GM19463 (cell line): ENCODE results near the gene TRIM33.
"Not testable (repeated sequence)": the region's sequence is repeated elsewhere in the genome, so short reads cannot be mapped to it uniquely, and the experiment has no call there.

Source experiments
- ATAC-seq: cut with Tn5 transposase; IDR thresholded peaks from one replicate; pipeline ENCODE4 v1.9.1; 2021; ENCODE audit warnings: mild to moderate bottlenecking, moderate library complexity; ENCODE audit not compliant: unreplicated experiment

Gene TRIM33

DNA sequence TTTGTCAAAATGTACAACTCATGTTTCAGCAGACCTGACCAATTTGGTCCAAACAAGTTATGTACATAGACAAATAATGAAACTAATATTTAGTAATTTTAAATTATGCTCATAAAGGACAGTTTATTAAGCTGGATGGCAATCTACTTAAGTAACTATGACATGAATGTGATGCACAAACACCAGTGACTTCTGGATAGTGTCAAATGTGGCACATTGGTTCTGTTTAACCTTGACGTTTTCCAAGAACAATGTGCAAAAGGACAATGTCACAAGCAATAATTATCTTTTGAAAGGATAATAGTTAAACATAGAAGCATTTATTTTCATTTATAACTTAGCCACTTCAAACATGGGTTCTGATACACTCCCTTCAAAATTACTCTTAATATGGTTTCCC lies 80.0 kb downstream of the TRIM33 start:
- ATAC-seq: no peak

DNA sequence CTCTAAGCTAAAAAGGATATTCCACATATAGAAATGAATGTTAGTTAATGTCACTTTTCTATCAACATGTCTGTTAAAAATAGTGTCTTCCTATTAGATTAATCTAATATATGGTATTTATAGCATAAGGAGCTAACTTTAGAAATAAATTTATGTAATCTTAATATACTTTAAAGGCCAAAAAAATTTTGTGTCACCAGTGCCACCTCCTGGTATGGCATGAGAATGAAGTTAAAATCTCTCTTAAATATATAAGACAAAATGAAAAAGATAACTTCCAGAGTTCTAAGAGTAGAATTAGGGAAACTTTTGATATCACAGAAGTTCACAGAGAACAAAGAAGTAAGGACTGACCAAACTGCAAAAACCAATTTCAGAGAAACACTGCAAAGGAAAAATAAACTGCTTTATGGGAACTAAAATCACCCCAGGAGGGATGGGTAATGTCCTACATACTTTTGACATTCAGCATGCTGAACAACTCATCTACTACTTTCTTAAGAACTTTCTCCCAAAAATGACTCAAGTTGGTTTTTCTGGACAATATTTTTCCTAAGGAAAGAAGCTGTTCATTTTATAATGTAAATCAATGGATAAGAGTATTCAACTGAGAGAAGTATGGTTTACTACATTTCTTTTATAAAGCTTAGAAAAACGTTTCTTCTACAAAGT lies 82.8 kb downstream of the TRIM33 start:
- no peak for ATAC-seq

DNA sequence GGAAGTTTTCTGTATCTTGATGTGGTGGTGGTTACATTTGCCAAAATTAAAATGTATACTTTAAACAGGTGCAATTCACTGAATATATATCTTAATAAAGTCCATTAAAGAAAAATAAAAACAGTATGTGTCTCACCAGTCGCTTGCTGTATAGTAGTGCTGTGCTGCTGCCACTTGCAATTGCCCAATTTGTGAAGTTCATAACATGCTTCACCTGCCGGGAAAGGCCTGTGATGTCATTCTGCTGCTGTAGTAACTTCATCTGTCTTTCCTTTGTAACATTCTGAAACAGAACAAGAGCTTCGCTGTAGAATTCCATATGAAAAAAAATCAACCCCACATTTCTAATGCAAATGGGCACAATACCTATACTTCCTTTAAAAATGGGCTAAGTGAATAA lies 83.4 kb downstream of the TRIM33 start:
- ATAC-seq: no peak

DNA sequence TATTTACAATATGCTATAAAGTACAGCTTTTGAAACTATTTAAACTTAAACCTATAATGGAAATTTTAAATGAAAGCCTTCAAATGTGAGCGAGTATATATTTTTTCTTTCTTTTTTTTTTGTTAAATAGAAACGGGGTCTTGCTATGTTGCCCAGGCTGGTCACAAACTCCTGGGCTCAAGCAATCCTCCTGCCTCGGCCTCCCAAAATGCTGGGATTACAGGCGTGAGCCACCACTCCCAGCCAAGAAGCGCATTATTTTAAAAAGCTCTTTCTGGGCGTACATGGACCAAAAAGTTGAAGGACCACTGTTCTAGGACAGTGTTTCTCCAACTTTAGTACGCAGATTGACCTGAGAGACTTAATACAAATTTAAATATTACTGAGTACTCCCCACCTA lies 87.5 kb downstream of the TRIM33 start:
- no peak for ATAC-seq

DNA sequence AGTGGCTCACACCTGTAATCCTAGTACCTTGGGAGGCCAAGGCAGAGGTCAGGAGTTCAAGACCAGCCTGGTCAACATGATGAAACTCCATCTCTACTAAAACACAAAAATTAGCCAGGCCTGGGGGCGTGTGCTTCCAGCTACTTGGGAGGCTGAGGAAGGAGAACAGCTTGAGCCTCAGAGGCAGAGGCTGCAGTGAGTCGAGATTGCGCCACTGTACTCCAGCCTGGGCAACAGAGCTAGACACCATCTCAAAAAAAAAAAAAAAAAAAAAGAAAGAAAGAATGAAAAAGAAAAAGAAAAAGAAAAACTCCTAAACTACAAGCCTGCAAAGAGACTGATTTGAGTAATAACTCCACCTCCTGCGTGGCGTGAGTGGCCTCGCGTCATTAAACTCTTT lies 92.1 kb downstream of the TRIM33 start:
- not testable (repeated sequence) for ATAC-seq

DNA sequence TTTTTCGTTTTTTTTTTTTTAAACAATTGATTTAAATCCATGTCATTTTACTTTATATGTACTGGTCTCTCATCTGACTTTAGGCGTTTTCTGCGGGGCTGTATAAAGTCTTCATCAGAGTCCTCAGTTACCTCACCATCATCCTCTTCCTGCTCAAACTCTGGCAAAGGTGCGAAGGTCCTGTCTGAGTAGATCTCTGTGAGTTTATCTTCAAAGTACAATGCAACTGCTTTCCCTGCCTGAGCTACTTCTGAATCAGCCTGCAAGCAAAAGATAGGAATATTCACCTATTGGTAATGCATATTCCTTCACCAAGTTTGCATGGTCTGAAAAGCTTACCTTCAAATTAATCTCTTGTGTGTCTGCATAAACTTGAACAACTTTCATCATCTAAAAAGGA lies 113.4 kb downstream of the TRIM33 start:
- ATAC-seq: no peak

DNA sequence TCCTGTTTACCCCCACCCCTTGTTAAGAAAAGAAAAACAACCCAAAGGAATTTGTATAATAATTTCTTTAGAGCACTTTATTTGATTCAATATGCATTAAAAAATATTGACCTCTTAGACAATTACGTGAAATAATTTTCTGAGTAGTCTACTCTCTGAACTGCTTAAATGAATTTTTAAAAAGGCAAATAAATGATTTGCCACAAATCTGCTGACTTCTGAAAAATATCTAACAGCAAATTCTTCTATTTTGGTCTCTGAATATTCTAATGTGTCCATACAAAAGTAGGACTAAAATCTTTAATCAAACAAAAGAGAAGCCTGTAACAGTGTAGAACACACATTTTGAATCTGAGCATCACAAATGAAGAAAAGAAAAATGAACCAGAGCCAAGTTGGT lies 115.1 kb downstream of the TRIM33 start:
- no peak for ATAC-seq

DNA sequence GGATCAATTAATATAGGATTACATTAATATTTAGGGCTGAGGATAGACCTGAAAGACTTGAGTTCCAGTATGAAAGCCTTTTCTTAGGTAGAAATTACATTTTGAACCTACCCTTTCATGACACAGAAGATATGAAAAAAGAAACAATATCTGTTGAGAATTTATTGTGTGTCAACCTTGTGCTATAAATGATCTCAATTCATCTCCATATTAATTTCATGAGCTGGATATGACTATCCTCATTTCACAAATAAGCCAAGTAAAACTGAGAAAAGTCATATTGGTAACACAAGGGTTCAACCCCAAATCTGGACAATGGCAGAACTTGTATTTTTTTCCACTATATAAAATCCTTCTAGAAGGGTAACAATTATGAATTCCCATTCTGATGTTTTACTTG lies 120.0 kb downstream of the TRIM33 start:
- no peak for ATAC-seq

DNA sequence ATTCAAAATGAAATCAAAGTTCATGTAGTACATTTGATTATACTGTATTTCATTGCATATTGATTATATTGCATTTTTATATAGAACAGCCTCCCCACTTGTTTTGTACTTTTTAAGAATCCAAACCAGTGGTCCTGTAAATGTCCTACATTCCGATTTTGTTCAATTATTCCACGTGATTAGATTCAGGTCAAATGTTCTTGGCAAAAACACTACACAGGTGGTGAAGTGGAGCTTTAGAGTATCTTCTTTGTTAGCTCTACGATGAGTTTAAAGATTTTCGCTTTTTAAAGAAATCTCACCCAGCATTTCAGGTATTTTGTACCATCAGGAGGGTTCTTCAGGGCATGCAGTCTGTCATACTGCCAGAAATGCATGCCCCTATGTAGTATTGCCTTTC lies 120.6 kb downstream of the TRIM33 start:
- no peak for ATAC-seq

DNA sequence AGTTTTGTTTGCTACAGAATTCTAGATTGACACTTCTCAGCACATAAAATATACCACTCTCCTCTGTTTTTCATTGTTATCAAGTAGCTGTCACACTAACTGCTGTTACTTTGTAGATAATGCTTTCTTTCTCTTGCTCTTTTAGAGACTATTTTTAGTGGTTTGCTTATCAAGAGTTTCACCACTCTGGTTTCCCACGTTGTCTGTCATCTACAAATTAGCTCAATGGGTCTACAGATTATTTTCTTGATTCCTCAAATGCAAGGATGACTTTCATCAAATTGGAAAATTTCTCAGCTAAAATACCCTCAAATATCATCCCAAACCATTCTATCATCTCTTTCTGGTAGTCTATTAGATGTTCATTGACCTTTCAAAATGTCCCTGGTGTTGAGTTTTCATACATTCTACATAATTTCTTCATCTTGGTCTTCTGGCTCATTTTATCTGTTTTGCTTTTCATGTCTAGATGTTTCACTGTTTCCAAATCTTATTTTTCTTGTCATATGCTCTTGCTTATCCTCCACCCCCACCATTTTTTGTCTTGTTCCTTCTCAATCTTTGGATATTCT lies 122.5 kb downstream of the TRIM33 start:
- no peak for ATAC-seq

DNA sequence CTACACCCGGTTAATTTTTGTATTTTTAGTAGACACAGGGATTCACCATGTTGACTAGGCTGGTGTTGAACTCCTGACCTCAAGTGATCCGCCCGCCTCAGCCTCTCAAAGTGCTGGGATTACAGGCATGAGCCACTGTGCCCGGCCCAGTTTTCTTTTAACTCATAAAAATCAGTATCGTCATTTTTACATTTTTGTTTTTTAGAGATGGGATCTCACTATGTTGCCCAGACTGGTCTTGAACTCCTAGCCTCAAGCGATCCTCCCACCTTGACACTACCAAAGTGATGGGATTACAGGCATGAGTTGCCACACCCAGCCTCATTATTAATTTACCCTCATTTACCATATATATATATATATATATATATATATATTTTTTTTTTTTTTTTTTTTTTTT lies 123.4 kb downstream of the TRIM33 start:
- not testable (repeated sequence) for ATAC-seq

DNA sequence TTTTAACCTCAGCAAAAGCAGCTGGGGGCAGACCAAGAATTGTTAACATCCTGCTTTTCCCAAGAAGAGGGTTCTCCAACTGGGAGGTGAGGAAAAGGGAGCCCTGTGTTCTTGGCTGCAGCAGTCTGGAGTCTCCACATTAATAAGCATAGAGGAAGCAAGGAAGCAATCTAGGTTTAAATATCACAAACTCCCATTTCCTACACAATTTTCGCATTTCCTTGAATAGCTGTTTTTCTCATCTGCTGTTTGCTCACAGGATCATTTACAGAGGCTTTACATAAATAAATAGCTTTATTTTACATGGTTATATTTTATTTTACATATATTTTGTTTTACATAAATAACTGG lies 124.0 kb downstream of the TRIM33 start:
- ATAC-seq: no peak

DNA sequence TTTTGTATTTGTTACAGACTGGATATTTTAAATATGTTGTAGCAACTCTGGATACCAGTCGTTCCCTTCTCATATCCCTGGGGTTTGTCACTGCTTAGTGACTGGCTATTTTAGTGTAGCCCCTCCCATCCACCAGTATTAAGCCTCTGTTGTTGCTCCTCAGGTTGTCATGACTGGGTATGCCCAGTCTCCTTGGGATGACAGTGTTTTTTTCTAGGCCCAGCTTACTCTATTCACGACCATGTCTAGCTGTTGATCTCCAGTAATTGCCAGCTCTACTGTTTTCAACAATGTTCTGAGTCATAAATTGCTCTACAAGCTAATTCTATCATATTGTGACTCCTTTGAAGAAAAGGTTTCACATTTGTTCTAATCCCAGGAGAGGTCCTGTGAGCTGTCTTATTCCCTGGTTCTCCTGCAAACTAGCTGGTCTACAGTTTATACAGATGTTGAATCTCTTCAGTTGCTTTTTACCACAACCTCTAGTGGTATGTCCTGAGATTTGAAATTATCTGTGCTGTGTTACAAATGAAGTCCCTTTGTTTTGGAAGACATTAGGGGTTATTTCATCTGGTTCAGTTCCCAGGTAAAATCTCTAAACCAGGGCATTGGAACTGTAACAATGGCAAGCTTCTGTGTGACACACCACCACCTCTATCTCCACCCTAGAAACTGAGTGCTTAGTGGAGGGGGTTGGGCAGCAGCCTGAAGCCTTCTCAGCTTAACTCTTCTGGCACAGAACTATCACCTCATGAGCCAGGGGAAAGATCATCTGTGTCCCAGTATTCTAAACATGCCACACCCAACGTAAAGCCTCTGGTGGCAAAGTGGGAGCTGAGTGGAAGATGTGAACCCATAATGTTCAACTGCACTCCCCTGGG lies 124.6 kb downstream of the TRIM33 start:
- no peak for ATAC-seq

DNA sequence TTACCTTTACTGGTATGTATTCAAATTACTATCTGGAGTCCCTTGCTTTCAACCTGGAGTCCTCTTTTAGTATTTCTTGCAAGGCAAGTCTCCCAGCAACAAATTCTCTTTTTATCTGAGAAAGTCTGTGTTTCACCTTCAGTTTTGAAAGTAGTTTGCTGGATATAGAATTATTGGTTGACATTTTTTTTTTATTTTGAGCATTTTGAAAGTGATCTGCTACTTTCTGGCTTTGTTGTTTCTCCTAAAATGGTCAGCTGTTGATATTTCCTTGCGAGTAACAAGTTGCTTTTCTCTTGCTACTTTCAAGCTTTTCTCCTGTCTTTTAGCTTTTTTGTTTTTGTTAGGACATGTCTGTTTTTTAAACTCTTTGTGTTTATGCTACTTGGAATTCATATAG lies 126.1 kb downstream of the TRIM33 start:
- no peak for ATAC-seq

DNA sequence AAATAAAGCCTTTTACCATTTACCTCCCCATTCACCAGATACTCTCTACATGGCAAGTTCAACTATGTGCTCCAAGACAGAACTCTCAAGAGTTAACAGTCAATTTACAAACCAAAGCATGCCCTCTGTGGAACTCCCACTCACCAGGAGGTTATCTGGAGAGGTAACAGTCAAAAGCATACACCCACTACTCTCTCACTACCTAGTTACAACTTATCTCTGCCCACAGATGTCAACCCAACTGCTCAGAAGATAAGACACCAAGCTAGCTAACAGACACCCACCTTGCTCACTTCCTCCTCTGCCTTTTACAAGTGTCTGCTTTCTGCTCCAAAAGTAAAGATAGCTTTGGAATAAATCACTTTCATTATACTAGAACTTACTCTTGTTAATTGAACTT lies 131.0 kb downstream of the TRIM33 start:
- no peak for ATAC-seq

DNA sequence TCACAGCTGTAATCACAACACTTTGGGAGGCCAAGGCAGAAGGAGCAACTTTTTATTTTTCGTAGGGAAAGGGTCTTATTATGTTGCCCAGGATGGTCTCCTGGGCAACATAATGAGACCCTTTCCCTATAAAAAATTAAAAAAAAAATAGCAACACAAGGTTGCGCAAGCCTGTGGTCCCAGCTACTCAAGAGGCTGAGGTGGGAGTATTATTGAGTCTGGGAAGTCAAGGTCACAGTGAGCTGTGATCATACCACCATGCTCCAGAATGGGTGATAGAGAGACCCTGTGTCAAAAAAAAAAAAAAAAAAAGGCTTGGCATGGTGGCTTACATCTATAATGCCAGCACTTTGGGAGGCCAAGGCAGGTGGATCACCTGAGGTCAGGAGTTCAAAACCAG lies 131.6 kb downstream of the TRIM33 start:
- no peak for ATAC-seq

DNA sequence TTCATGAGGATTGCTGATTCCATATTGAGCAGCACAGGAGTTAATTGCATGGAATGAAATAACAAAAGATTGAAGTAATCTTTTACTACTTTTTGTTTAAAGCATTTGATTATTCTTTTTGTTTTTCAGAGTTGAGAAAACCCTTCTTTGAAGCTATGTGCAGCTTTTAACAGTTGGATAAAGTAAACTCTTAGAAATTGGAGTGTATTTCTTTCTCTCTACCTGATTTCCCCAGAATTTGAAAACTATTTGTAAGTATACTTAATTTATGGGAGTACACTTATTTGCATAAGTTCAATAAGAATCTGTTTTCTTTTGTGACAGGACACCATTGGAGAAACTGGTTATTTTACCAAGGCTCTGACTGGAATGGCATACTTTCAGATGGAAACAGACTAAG lies 133.6 kb downstream of the TRIM33 start:
- no peak for ATAC-seq

DNA sequence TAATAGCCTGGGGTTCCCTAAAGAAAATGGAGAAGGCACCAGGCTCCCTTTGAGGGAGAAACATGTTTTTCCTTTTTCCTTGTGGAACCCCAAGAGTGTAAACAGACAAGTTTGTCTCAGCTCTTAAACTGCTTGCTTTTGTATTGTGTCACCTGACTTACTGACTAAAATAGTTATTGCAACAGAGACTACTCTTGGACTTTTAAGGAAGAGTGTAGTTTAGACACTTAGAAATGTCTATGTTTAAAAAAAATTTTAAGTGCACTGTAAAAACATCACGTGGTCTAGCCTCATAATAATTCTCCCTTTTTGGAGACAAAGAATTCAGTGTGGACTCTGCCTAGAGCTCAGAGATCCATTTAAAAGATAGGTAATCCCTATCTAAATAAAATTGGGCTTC lies 141.1 kb downstream of the TRIM33 start:
- no peak for ATAC-seq

DNA sequence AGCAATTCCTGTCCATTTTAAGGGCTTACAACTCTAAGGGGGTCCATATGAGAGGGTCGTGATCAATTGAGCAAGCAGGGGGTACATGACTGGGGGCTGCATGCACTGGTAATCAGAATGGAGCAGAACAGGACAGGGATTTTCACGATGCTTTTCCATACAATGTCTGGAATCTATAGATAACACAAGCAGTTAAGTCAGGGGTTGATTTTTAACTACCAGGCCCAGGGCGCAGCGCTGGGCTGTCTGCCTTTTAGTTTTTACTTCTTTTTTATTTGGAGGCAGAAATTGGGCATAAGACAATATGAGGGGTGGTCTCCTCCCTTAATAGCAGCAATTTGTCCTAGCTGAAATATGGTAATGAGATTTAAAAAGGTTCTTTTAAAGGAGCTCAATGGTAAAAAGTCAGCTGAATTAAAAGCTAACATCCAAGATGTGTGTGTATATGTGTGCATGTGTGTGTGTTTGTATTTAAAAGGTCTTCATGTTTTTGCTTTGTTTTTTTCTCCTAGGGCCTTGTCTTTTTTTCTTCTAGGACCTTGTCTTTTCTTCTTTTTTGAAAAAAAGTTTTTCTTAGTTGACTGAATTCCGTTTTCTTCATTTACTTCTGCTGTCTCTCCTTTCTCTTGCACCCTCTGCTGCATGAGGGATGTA lies 141.6 kb downstream of the TRIM33 start:
- ATAC-seq: not testable (repeated sequence)

DNA sequence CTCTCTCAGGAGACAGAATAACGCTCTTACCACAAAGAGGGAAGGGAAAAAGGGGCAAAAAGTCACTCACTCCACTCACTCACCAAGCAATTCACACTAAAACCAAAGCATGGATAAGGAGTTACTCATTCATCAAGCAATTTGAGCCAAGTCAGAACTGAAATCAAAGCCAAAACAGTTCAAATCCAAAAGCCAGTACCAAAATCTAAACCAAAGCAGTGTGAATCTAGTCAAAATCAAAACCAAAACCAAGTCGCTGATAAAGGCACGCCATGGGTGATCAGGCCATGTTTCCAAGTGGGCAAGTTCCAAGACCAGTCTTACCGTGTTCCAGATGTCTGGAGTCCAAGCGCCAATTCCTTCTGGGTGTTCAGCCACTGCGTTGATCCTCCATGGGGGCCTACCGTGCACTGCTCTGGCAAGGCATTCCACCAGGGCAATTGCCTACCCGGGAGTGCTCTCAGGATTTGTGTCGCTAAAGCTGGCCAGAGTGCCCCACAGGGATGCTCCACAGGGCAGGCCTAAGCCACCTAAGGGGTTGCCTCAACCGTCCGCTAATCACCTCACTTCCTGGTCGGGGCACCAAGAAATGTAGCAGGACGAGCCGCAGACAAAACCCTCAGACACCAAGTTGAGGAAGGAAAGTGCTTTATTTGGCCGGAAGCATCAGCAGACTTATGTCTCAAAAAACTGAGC lies 142.3 kb downstream of the TRIM33 start:
- ATAC-seq: no peak

DNA sequence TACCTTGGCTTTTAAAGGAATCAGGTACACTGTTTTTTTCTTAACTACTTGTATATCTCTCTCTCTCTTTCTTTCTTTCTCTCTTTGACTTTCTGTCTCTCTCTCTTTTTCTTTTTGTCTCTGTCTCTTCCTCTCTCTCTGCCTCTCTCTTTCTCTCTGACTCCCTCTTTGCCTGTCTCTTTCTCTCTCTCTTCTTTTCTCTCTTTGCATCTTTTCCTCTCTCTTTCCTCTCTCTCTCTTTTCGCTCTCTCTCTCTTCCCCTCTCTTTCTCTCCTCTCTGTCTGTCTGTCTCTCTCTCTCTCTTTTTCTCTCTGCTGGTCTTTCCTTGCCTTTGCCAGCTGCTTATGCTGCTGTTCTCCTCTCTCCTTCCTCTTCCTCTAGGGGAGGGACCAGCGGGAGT lies 143.2 kb downstream of the TRIM33 start:
- ATAC-seq: no peak
